Right forelimb (tissue), 1 donor: ENCODE data around the gene PPCDC.

Source experiments
- DNase-seq: peaks from one replicate; pipeline ENCODE4 v3.0.0-alpha.2; 2018

Gene PPCDC, protein sequence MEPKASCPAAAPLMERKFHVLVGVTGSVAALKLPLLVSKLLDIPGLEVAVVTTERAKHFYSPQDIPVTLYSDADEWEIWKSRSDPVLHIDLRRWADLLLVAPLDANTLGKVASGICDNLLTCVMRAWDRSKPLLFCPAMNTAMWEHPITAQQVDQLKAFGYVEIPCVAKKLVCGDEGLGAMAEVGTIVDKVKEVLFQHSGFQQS

DNA sequence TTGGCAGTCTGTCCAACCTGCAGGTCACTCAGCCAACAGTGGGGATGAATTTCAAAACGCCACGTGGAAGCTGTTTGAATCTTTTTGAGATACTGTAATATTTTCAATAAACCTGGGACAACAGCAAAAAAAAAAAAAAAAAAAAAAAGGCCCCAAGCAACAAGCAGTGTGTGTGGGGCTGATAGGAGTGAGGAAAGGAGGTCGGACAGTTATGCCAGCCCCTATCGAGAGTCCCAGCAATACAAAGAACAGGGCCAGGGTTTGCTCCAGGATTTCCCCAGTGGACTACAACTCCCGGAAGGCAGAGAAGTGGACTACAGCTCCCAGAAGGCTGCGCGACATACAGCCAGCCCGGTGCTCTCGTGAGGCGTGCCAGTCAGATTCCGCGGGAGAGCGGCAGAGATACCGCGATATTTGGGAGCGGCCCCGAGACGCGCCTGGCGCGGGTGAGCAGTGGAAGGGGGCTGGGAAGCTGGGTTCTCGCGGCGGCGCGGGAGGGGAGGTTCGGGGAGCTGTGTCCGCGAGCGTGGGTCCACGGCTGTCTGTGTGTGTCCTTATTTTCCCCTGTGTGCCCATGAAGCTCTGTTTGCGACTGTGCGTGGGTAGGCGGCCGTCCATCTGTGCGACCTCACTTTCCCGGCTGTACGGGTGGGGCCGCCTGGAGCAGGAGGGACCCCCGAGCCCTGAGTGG, at the start of gene PPCDC:
Gene PPCDC (plus strand): TSS at position 410 of the 691 bp plus-strand sequence. CDS start 4,729 bp downstream, outside the sequence.
- DNase-seq: peak; percentile 98

DNA sequence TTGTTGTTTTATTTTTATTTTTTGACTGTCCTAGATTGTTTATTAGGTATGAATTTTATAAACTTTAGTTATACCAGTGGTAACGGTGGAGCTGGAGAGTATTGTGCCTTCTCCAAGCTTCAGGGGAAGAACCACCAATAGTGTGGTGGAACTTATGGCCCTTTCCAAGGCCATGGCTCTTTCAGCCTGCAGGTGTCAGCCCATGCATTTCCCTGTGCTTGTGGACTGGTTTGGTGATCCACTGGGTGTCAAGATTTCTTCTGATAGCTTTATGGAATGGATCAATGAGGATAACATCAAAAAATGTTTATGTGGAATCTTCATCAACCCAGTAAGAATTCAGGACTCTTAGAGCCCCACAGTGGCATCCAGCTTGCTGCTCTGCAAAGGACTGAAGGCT, 47.2 kb upstream of the PPCDC start:
- no peak for DNase-seq

DNA sequence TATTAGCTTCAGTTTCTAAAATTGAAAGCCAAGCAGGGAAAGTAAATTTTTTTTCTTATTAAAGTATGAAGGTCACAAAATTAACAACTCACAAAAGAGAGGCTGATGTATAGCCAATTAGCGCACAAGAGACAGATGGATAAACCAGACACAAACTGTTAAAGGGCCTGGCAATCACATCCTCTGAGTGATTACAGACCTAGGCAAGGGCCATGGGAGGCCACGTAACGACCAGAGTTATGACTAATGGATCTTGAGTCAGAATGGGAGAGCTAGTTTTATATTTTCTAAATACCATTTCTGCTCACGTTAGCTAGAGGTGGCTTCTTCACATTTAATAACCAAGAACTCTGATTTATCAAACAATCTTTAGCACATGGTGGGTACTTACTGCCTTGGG, 45.8 kb upstream of the PPCDC start:
- no peak for DNase-seq

DNA sequence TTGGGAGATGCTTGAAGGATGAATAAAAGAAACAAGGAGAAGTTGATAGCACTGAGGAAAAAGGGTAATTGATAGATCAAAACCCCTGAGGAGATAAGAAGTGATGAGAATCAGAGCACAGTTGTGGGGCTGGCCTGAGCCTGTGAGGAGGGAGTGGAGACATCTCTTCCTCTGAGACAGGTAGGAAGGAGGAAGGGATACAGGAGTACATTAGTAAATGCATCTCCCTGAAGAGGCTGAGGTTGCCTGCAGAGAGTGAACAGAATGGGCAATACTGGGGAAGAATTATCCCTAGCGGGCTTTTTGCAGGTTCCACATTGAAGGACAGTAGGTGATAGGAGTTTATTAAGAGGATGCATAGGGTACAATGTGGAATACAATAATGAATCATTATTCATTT, 45.3 kb upstream of the PPCDC start:
- no peak for DNase-seq

DNA sequence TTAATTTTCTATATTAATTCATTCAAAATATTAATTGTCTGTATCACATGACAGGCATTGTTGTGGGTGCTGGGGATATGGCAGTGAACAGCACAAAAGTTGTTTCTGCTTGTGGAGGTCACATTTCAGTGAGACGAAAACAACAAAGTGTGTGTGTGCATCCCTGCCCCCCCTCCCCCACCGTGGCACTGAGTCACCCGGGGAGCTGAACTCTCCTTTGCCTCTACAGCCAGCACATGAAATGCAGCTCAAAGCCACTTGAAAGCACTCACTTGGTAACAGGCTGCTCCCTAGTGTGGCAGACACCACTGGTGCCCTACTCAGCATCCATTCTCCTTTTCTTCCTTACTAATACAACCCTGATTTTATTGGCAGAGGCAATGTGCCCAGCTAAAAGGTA, 44.9 kb upstream of the PPCDC start:
- no peak for DNase-seq

DNA sequence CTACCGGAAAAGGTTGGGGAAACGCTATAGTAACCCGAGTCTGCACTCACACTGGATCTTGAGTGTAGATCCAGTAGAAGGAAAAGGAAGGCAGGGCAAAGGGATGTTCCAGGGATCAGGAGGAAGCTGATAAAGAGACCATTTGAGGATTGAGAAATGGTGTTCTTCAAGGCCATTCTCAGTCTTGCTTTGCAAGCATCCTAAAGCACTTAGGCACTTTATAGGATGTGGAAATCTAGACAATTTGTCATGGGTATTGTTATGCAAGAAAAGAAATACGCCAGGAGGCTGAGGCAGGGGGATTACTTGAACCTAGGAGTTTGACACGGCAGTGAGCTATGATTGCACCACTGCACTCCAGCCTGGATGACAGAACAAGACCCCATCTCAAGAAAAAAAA, 41.2 kb upstream of the PPCDC start:
- DNase-seq: no peak

DNA sequence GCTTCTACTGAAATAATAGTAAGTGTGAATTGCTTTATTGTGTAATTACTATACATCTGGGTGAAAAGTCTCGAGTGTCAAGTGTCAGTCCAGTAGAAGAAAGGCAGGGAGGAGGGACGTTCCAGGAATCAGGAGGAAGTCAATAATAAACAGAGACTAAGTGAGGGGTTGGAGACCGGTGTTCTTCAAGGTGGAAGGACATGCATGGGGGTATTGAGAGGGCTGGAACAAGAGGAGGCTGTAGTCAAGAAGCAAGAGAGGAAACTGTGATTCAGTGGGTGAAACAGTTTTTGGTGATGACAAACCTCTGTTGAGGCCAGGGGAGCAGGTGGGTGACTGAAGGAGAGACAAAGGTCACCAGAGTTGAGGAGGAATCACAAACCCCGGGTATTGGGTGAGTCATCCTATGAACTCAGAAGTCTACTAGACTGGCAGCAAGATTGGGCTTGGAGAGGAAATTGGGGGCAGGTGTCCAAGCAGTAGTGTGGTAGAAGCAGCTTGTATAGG, 39.6 kb upstream of the PPCDC start:
- DNase-seq: no peak

DNA sequence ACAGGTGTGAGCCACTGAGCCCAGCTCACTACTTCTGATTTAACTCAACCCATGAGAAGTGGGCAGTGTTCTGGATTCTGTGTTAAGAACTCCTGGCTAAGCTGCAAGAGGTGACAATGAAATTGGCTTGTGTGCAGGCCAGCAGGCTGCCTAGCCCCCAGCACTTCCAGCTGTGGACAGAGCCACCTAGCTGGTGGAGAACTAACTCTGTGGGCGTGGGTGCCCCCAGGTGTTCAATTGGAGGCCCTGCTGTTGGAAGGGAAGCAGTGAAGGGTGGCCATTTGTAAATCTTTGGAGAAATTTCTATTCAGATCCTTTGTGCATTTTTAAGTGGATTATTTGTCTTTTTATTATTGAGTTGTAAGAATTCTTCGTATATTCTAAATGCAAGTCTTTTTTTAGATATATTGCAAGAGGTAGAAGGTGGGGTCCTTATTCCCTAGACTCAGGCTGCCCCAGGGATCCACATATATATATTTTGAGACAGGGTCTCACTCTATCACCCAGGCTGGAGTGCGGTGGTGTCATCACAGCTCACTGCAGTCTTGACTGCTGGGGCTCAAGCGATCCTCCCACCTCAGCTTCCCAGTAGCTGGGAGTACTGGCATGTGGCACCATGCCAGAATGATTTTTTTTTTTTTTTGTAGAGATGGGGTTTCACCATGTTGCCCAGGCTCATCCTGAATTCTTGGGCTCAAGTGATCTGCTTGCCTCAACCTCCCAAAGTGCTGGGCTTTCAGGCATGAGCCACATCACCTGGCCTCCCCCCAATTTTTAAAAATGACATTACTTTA, 35.2 kb upstream of the PPCDC start:
- no peak for DNase-seq

DNA sequence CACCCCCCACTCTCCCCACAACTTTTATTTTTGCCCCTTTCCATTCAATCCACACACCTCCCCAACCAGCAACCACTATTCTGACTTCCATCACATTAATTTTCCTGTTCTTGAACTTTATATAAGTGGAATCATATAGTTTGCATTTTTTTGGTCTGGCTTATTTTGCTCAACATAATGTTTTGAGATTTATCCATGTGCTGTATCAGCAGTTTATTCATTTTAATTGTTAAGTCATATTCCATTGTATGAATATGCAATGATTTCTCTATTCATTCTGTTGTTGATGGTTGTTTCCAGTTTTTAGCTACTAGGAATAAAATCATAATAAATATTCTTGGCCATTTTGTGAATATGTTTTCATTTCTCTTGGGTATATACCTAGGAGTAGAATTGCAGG, 33.9 kb upstream of the PPCDC start:
- no peak for DNase-seq

DNA sequence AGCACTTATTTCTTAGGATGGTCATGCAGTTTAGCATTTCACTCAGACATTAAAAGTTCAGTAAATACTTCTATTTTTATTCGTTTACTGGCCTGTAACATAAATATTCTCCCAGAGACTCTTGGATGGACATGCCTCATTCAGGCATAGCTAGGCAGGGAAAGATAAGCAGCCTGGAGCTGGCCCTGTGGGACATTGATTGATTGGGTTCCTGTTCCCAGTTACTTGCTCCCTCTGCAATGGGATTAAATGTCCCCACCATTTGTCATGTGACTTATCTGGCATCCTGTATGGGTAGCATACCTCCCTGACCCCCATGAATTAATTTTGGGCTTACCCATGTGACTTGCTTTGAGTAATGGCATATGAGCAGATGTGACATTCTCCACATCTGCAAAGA, 30.8 kb upstream of the PPCDC start:
- no peak for DNase-seq

DNA sequence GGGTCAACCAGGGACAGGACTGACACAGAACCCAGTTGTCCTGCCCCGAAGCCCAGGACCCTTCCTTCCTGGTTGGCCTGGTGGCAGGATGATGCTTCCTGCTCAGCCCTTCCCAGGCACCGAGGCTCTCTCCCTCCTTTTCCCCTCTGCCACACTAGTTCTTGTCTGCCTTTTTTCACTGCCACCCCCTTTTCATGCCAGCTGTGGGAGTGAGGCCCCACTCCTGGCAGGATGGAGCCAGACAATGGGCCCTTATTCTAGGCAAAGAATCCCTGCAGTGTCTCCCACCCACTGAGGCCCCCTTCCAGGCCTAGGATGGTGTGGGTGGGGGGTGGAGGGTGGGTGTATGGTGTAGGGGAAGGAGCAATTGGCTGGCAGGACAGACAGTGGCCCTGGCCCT, 29.2 kb upstream of the PPCDC start:
- no peak for DNase-seq

DNA sequence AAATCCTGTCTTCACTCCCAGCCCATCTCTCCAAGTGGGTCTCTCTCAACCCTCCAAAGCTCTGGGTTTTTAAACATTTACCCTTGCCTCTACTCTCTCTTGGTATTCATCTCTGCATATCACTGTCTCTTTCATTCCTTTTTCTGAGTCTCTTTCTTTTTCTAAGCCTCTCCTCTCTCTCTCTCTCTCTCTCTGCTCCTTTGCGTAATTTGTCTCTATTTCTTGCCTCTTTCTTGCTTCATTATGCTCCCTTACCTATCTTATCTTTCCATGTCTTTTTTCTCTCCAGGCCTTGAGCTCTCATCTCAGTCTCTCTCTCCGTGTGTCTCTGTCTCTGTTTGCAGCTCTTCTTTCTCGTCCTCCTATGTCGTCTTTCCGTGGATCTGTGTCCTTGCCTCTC, 28.7 kb upstream of the PPCDC start:
- DNase-seq: no peak

DNA sequence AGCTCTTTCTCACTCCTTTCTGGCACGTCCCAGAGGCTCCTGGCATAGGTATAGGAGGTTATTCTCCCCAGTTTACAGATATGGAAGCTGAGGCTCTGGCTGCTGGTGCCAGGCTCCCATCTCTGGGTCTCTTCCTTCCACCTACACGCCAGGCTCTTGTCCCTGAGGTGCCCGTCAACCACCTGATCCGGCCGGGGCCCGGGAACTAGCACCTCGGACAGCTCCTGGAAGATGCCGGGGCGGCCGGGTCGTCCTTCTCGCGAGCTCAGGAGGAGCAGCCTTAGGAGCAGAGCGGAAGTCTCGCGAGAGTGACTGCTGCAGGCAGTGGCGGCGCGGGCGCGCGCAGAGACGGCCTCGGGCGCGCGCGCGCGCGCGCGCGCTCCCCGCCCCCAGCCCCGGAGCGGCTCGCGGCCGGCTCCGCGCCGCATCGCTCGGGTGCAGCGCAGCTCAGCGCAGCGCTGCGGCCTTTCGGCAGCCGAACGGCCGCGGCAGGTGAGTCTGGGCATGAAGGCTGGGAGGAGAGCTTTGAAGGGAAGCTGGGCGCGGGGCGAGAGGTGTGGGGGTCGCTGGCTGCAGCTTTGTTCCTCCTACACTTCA, 28.1 kb upstream of the PPCDC start, which contains the start of gene SCAMP5:
Gene SCAMP5 (plus strand): TSS at position 382 of the 597 bp plus-strand sequence. CDS start 16,277 bp downstream, outside the sequence.
- peak; percentile 93 for DNase-seq

DNA sequence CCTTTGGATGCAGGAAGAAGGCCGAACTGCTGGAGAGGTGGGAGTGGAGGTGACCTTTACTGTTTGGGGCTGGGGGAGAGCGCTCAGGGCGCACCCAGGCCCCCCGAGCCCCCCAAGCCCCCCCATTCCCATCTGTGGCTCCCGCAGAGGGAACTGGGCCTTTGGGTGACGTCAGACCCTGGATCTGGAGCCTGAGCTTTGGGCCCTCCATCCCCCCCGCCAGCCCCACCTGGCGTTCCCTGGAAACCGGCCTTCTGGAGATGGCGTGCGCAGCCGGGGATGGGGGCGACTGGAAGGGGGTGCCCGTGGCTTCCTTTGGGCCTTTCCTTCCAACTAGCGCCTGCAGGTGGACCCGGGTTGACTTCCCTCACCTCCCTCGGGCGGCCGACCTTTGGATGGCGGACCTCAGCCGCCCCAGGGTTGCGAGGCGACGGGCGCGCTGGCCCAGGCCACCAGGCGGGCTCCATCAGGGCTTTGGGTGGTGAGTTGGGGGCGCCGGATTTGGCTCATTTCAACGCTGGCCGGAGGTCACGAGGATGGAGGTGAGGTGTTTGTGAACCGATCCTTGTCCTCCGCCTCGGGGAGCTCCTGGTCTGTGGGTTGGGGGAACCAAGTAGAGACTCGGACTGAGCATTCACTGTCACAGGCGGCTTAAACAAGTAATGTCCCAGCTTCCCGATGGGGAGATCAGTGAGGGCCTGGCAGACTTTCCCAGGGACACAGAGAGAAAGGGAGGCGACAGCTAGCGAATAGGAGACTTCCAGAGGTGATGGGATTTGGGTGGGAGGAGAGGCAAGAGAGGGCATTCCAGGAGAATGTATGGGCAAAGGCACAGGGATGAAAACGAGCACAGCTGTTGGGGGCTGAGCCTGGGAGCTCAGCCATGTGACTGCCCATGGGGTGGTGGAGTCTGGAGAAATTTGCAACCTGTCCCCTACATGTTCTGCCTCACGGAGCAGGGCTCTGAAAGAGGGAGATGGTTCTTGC, 27.3 kb upstream of the PPCDC start:
- DNase-seq: no peak

DNA sequence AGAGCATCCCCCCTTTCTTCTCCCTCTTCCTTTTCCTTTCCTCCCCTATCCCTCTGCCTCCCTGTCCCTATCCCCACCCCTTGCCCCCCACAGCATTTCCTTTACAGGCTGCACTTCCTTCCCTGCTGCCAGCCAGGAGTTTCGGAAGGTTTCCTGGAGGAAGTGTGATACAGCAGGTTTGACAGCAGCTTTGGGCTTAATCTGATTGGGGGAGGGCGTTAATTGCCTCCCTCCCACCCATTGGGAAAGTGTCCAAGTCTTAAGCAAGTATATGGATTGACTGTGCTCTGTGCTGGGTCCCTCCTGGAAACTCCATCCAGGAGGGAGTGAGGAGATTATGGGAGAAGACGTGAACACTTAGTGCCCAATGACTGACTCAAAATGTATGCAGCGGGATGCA, 26.2 kb upstream of the PPCDC start:
- no peak for DNase-seq

DNA sequence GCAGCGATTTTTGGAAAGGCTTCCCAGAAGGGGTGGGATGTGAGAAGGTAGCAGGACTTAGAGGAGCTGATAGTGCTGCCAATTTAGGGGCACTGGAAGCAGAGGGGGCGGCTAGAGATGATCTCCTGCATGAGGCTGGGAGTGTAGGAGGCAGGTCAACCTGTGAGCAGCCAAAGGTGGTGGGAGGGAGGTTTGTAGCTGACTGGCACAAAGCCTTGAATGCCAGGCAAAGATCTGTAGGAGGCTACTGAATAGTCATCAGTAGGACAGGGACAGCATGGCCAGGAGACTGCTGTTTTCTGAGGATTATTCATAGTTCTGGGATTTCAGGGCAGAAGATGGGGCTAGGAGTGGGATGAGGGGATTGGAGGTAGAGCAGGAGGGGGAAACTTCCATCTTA, 25.8 kb upstream of the PPCDC start:
- DNase-seq: no peak

DNA sequence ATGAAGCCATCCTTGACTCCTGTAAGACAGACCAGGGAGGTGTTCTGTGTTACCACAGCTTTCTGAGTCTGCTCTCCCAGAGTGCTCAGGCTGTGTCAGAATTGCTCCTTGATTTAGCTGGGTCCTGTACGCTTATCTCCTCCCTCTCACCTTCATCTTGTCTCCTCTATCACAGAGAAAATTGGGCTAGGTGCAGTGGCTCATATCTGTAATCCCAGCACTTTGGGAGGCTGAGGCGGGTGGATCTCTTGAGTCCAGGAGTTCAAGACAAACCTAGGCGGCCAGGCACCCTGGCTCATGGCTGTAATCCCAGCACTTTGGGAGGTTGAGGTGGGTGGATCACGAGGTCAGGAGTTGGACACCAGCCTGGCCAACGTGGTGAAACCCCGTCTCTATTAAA, 22.1 kb upstream of the PPCDC start:
- no peak for DNase-seq

DNA sequence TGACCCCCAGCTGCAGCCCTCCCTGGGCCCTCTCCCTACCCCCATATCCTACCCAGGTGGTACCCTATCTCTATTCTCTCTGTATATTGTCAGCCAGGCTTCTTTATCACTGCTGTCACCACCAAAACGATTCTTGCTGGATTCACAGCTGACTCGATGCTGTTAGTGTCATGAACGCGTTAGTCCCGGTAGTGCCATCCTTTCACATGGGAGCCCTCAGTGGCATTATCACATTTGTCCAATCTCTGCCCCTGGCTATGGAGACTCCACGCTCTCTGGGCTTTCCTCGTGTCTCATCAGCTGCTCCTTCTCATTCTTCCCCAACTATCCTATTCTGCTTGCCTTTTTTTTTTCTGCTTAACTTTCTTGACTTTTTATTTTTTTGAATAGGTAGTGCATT, 21.0 kb upstream of the PPCDC start:
- no peak for DNase-seq

DNA sequence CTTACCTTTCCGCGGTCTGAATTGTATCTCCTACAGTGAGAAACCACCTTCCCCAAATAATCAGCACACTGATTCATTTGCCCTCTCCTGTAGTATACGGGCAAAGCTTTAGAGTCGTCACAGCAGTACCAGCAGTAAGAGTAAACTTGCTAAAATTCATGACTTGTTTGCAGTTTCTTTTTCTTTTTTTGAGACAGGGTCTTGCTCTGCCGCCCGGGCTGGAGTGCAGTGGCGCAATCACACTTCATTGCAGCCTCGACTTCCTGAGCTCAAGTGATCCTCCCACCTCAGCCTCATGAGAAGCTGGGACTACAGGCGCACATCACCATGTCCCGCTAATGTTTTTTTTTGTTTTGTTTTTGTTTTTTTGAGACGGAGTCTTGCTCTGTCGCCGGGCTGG, 16.2 kb upstream of the PPCDC start:
- no peak for DNase-seq

DNA sequence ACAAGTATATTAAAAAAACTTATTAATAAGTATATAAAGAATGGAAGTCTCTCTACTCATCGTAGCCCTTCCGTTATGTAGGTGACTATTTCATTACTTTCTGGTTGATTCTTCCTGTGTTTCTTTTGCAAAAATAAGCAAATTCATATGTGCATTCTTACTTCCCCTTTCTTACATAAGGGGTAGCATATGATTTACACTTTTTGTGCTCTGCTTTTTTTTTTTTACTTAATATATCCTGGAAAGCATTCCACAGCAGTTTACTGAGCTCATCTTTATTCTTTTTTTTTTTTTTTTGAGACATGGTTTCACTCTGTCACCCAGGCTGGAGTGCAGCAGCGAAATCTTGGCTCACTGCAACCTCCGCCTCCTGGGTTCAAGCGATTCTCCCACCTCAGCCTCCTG, 15.2 kb upstream of the PPCDC start:
- no peak for DNase-seq

DNA sequence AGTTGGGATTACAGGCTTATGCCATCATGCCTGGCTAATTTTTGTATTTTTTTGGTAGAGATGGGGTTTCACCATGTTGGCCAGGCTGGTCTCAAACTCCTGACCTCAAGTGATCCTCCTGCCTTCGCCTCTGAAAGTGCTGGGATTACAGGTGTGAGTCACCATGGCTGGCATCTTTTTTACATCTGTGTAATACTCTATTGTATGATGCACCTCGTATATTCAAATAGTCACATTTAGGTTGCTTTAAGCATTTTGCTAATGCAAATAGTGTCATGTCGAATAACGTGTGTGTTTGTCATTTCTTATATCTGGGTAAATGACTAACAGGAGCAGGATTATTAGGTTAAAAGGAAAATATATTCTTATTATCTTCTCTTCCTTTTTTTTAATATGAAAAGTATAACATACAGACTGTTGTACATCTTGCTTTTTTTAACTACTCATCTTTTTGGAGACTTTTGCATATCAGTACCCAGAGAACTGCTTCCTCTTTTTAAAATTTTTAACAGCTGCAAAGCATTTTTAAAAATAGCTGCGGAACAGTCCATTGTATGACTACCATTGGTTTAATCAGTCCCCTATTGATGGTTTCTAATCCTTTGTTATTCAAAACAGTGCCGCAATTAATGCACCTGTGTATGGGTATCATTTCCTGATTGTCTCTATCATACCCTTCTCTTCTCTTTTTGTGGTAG, 14.6 kb upstream of the PPCDC start:
- no peak for DNase-seq
